ENCODE results near the gene WWOX. TPM values are rescaled to one million over a fixed set of nuclear protein-coding genes. Genes with fewer than 3 reads are reported as not detected.

WWOX gene
- total RNA-seq, 3 donors from 2014 or later (not counting 1 experiment from before 2014, with no cell fraction given), result 21.0 to 29.8 (median 27.0) TPM

DNA sequence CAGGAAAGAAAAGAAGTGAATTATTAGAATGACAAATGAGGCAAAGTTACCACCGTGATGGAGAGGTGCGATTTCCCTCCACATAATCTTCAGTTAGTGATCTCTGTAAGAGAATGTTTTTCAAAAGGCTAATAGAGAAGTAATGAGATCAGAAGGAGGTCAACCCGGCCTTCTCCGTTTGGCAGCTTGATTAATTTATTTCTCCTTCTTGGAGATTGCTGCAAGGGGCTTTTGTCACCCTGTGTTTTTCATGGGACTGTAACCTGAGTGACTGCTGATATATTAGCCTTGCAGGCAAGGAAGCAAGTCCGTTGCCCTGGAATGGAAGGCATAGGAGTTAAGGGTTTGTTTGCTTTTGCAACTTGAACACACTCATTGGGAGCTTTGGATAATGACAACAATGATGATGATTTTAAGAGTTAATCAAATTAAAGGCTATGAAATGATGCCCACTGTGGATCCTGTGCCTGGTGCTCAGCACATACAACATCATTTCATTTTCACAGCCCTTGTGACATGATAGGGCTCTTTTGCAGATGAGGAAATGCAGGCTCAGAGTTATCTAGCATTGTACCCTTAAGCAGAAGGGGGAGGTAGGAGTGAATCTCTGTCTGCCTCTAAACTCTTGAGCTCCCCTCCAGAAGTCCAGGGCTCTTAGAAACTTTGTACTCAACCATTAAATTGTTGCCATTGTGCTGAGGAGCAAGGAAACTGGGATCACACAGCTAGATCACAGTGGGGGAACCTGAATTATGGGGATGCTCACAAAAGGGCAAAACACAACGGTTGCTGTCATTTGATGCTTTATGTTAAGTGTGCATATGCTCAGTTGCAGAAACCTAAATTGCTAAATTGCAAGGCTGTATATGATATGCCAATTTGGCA is 226.3 kb downstream of the WWOX start:
- Histone ChIP-seq H3K36me3 (ENCODE audit: control insufficient read depth, insufficient read depth, low read length) (no peaks in the 10 kb centered on the region), H3K4me1 (ENCODE audit: control insufficient read depth, insufficient read depth, low read length) (no peaks in the 10 kb centered on the region), H3K9me3 (ENCODE audit: control insufficient read depth, insufficient read depth, low read length) (no peaks in the 10 kb centered on the region), H3K27me3 (ENCODE audit: control insufficient read depth, insufficient read depth, low read length) (no peaks in the 10 kb centered on the region), H3K27ac (ENCODE audit: low read length) (no peak overlapping the region), H3K4me3 (ENCODE audit: low read length) (no peak overlapping the region)
- Mint-ChIP-seq H3K4me3 (no peak overlapping the region), H3K4me1 (peaks cover 0 to 6% of the 10 kb centered on the region in 2 donors), H3K27me3 (ENCODE audit: low read depth in 2 of 2) (no peaks in the 10 kb centered on the region), H3K9me3 (no peaks in the 10 kb centered on the region), H3K36me3 (no peaks in the 10 kb centered on the region), H3K27ac (no peak overlapping the region)
- intact Hi-C loops (cut with micrococcal nuclease), result no loop called here
- WGBS (ENCODE audit: insufficient coverage), result 79% methylated on average over 6 of the region's 6 CpGs
- TF ChIP-seq, protein P1, sequence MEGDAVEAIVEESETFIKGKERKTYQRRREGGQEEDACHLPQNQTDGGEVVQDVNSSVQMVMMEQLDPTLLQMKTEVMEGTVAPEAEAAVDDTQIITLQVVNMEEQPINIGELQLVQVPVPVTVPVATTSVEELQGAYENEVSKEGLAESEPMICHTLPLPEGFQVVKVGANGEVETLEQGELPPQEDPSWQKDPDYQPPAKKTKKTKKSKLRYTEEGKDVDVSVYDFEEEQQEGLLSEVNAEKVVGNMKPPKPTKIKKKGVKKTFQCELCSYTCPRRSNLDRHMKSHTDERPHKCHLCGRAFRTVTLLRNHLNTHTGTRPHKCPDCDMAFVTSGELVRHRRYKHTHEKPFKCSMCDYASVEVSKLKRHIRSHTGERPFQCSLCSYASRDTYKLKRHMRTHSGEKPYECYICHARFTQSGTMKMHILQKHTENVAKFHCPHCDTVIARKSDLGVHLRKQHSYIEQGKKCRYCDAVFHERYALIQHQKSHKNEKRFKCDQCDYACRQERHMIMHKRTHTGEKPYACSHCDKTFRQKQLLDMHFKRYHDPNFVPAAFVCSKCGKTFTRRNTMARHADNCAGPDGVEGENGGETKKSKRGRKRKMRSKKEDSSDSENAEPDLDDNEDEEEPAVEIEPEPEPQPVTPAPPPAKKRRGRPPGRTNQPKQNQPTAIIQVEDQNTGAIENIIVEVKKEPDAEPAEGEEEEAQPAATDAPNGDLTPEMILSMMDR (IDR thresholded peaks at IDR 0.05), result no peak
- DNase-seq (no peak), ATAC-seq (no peak)

DNA sequence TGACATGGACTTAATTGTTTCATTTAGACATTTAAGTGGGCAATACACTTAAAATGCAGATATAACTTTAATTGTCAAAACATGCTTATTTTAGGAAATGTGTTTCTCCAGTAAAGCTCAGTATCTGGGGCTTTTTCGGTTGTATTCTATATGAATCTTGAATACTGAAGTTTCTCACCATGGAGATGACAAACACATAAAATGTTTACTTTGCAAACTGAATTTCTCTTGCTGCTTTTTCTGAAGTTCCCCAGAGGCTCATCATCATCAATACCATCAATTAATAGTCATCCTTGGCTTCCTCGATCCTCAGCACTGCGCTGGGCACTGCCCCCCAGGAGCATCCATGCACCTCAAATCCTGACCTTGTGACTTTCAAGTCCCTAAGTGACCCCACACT is 227.3 kb downstream of the WWOX start:
- Mint-ChIP-seq H3K9me3 (no peaks in the 10 kb centered on the region), H3K36me3 (no peaks in the 10 kb centered on the region), H3K27me3 (ENCODE audit: low read depth in 2 of 2) (no peaks in the 10 kb centered on the region), H3K4me1 (peaks cover 0 to 6% of the 10 kb centered on the region in 2 donors), H3K4me3 (no peak overlapping the region), H3K27ac (no peak overlapping the region)
- ATAC-seq (no peak), DNase-seq (no peak)
- TF ChIP-seq, protein P1 (IDR thresholded peaks at IDR 0.05), result no peak
- Histone ChIP-seq H3K4me1 (ENCODE audit: control insufficient read depth, insufficient read depth, low read length) (no peaks in the 10 kb centered on the region), H3K4me3 (ENCODE audit: low read length) (no peak overlapping the region), H3K9me3 (ENCODE audit: control insufficient read depth, insufficient read depth, low read length) (no peaks in the 10 kb centered on the region), H3K27ac (ENCODE audit: low read length) (no peak overlapping the region), H3K27me3 (ENCODE audit: control insufficient read depth, insufficient read depth, low read length) (no peaks in the 10 kb centered on the region), H3K36me3 (ENCODE audit: control insufficient read depth, insufficient read depth, low read length) (no peaks in the 10 kb centered on the region)
- 97% methylated on average over 2 of the region's 3 CpGs for WGBS (ENCODE audit: insufficient coverage)
- intact Hi-C loops (cut with micrococcal nuclease), result no loop called here

DNA sequence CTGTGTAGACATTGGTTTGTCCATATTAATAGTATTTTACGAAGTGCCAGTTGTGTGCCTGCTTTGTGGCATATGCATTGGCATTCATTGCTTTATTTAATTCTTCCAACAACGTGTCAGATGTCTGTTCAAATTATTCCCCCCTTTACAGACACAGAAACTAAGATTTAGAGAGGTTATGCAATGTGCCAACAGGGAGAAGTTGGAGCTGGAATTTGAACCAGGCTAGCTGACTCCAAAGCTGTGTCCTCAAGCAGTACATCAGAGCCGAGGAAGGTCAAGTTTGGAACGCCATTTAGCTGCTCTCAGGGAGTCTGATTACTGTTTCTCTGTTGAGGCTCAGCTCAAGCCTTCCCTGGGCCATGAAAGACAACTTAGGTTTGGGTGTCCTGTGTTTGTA is 232.3 kb downstream of the WWOX start:
- Mint-ChIP-seq H3K9me3 (no peaks in the 10 kb centered on the region), H3K27ac (no peak overlapping the region), H3K4me3 (no peak overlapping the region), H3K27me3 (ENCODE audit: low read depth in 2 of 2) (no peaks in the 10 kb centered on the region), H3K4me1 (peaks cover 0 to 6% of the 10 kb centered on the region in 2 donors), H3K36me3 (no peaks in the 10 kb centered on the region)
- TF ChIP-seq, protein P1 (IDR thresholded peaks at IDR 0.05), result no peak
- WGBS (ENCODE audit: insufficient coverage), result 87% methylated on average over 3 of the region's 4 CpGs
- DNase-seq (no peak), ATAC-seq (no peak)
- no peaks in the 10 kb centered on the region for H3K4me1 ChIP-seq (ENCODE audit: control insufficient read depth, insufficient read depth, low read length)
- no peak overlapping the region for H3K27ac ChIP-seq (ENCODE audit: low read length)
- H3K27me3 ChIP-seq (ENCODE audit: control insufficient read depth, insufficient read depth, low read length), result no peaks in the 10 kb centered on the region
- H3K36me3 ChIP-seq (ENCODE audit: control insufficient read depth, insufficient read depth, low read length), result no peaks in the 10 kb centered on the region
- H3K4me3 ChIP-seq (ENCODE audit: low read length), result no peak overlapping the region
- intact Hi-C loops (cut with micrococcal nuclease), result no loop called here
- H3K9me3 ChIP-seq (ENCODE audit: control insufficient read depth, insufficient read depth, low read length), result no peaks in the 10 kb centered on the region

Measured in natural killer cell (primary cell).